ENCODE measurements around the gene COL11A2.

COL11A2 gene

GRCh38 chr6:33206027-33206863 lies 14.0 kb upstream of the COL11A2 start:
- peak; percentile 60 for DNase-seq (ENCODE audit: low spot score)

- DNase-seq (ENCODE audit: low spot score), result peak; percentile 57
These were observed 13.1 kb upstream of the COL11A2 start for GRCh38 chr6:33205191-33206026.

GRCh38 chr6:33204415-33205190 lies 12.3 kb upstream of the COL11A2 start, which contains the start of gene HSD17B8:
Gene HSD17B8 (plus strand): TSS chr6:33204655. CDS start chr6:33204669, 14 bp downstream.
- DNase-seq (ENCODE audit: low spot score), result peak; percentile 98

GRCh38 chr6:33204165-33204414 lies 11.8 kb upstream of the COL11A2 start:
- DNase-seq (ENCODE audit: low spot score), result no peak

GRCh38 chr6:33203443-33204164 lies 11.3 kb upstream of the COL11A2 start:
- DNase-seq (ENCODE audit: low spot score), result no peak

GRCh38 chr6:33202799-33203198 lies 10.5 kb upstream of the COL11A2 start:
- DNase-seq (ENCODE audit: low spot score), result no peak

GRCh38 chr6:33201935-33202334 lies 9.7 kb upstream of the COL11A2 start:
- no peak for DNase-seq (ENCODE audit: low spot score)

- peak; percentile 43 for DNase-seq (ENCODE audit: low spot score)
These were observed 8.9 kb upstream of the COL11A2 start for GRCh38 chr6:33201147-33201545.

- DNase-seq (ENCODE audit: low spot score), result peak; percentile 99
These were observed 8.2 kb upstream of the COL11A2 start, which contains the start of the genes RXRB and SLC39A7 for GRCh38 chr6:33200219-33201146. Gene RXRB (minus strand): TSS chr6:33200665. CDS start chr6:33200476, 189 bp downstream. Gene SLC39A7 (plus strand): TSS chr6:33200867. CDS start chr6:33201246, 379 bp downstream.

- peak; percentile 74 for DNase-seq (ENCODE audit: low spot score)
These were observed 7.5 kb upstream of the COL11A2 start for GRCh38 chr6:33199687-33200218.

GRCh38 chr6:33198853-33199436 lies 6.7 kb upstream of the COL11A2 start:
- no peak for DNase-seq (ENCODE audit: low spot score)

- DNase-seq (ENCODE audit: low spot score), result no peak
These were observed 6.0 kb upstream of the COL11A2 start for GRCh38 chr6:33198159-33198852.

- peak; percentile 88 for DNase-seq (ENCODE audit: low spot score)
These were observed 5.3 kb upstream of the COL11A2 start for GRCh38 chr6:33197431-33198048.

GRCh38 chr6:33195304-33196165 lies 3.3 kb upstream of the COL11A2 start:
- no peak for DNase-seq (ENCODE audit: low spot score)

- no peak for DNase-seq (ENCODE audit: low spot score)
These were observed 2.2 kb upstream of the COL11A2 start for GRCh38 chr6:33194431-33194979.

GRCh38 chr6:33193619-33194018 lies 1.4 kb upstream of the COL11A2 start:
- no peak for DNase-seq (ENCODE audit: low spot score)

Data from hepatic stellate cell (primary cell).